Esophagus muscularis mucosa (tissue), 3 donors: ENCODE results near the gene TRIM28.

Source experiments
- CTCF ChIP-seq, 3 experiments: fragments of 200-600 bp in 2 of 3; fragments of 450-650 bp in 1 of 3; sonication (generic) in 2 of 3; IDR thresholded peaks; one replicate each; pipeline ENCODE4 v1.5.1; 2017 to 2019; ENCODE audit warnings: antibody characterized with exemption in 3 of 3, mild to moderate bottlenecking in 2 of 3, moderate library complexity in 1 of 3
- POLR2AphosphoS5 ChIP-seq, 2 donors: sonication (generic); formaldehyde crosslinking; IDR thresholded peaks; one replicate each; pipeline ENCODE4 v1.6.1; 2017; ENCODE audit warnings: antibody characterized with exemption in 2 of 2

- TF ChIP-seq CTCF (IDR thresholded peaks at IDR 0.05) (no peak), POLR2AphosphoS5 (IDR thresholded peaks at IDR 0.05) (no peak)
These were observed 874 bp downstream of the TRIM28 start for GRCh38 chr19:58544591-58545285.
